ENCODE results near the gene RAP1GAP. TPM values are rescaled to one million over a fixed set of nuclear protein-coding genes. Genes with fewer than 3 reads are reported as not detected.

RAP1GAP gene
- total and polyA plus RNA-seq, 9 of the 15 experiments (the other 6 are each of a cell fraction or from before 2014, with no cell fraction given) = 0.29 to 30.2 (median 19.2) TPM

DNA sequence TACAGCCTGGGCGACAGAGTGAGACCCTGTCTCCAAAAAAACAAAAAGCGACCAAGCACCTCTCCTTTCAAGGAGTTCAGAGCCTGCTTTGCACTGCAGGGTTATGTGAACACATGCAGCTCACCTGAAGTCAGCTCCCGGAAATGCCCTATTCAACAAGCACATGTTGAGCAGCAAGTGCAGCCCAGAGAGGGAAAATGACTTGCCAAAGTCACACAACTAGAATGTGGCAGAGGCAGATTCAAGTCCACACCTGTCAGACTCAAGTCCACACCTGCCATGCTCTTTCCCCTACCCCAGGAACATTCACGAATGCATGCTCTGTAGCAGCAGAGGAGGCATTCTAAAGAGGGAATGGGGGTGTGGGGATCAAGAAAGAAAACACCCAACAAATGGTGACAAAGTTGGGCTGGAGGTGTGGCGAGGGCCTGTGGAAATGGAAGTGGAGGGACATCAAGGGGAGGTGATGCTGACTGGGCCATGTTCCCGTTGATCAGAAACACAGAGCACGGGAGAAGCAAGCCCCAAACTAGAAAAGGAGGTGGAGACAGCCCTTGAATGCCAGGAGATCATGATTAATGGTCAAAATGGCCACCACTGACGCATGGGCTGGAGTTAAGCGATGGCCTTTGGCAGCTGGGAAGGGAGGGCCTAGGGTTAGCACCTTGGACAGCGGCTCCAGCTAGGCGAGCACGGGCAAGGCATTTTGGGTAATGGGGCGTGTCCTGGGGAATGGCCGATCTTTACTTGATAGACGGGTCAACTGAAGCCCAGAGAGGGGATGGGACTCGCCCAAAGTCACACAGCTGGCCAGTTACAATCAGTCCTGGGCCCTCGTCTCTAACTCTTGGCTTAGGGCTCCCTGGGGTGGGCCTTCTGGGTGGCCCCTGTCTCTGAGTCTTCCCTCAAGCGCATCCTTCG, 21.5 kb downstream of the RAP1GAP start (continued):
- TF ChIP-seq SIN3B (IDR thresholded peaks at IDR 0.05; ENCODE audit: low read depth) (0 out of 2 replicates have a peak, but pooled peaks have one; percentile 12), LEF1 (IDR thresholded peaks at IDR 0.05) (peak; percentile 65; the same call in 1 of the 2 replicates)

- peaks cover 16% of the 10 kb centered on the region; the same call in 2 of the 3 replicates for H3K36me3 ChIP-seq (ENCODE audit: control insufficient read depth, insufficient read depth, low read length)
- DNase-seq (ENCODE audit: extremely low read depth in 1 of 4, low spot score in 3 of 4) (no peak), ATAC-seq (no peak), FAIRE-seq (no peak)
- peaks cover 7% of the 10 kb centered on the region for H3K9me1 ChIP-seq (ENCODE audit: control insufficient read depth, insufficient read depth, low read length)
- CTCF ChIA-PET (ENCODE audit: low intra/inter-chr PET ratio) = no interaction called here
- H3K27me3 ChIP-seq (ENCODE audit: control insufficient read depth in 2 of 2, insufficient read depth in 2 of 2, low read length in 2 of 2) = no peaks in the 10 kb centered on the region
- H3K27ac ChIP-seq (ENCODE audit: extremely low read depth, low read depth, low read length) = no peak overlapping the region
- H3K4me3 ChIP-seq = no peak overlapping the region
- peaks cover 7% of the 10 kb centered on the region; the same call in 1 of the 3 replicates for H3K79me2 ChIP-seq (ENCODE audit: control insufficient read depth, insufficient read depth, low read length)
- no peaks in the 10 kb centered on the region for H3K9me3 ChIP-seq (replicated peaks; ENCODE audit: control insufficient read depth, insufficient read depth, low read depth, low read length)
- peaks cover 30% of the 10 kb centered on the region for H4K20me1 ChIP-seq (replicated peaks; ENCODE audit: control insufficient read depth, insufficient read depth, low read length)
- WGBS (ENCODE audit: insufficient coverage, low coverage, missing lambda C conversion rate) = 59% methylated on average over 5 of the region's 5 CpGs
- H3K4me1 ChIP-seq (replicated peaks in 1 of 2; ENCODE audit: control insufficient read depth in 2 of 2, insufficient read depth in 2 of 2, low read length in 2 of 2) = peaks cover 14 to 38% of the 10 kb centered on the region in 2 experiments
- in situ Hi-C loops (cut with MboI) = no loop called here
- no peak overlapping the region; a peak in 1 of 4 replicates for H3K9ac ChIP-seq (ENCODE audit: insufficient read depth in 1 of 2, low read depth in 2 of 2, low read length in 2 of 2)
- POLR2A ChIA-PET = interaction anchor here (0.5 kb wide), 2 partner anchors 13 to 22 kb away, joined by 3 to 4 read pairs; no protein-coding TSS in a partner anchor
- intact Hi-C loops (cut with micrococcal nuclease) = no loop called here
- no peak overlapping the region for H2AFZ ChIP-seq (ENCODE audit: low read depth, low read length)
- H3K4me2 ChIP-seq (ENCODE audit: insufficient read depth, low read length) = no peak overlapping the region
- no TSS peak for BruUV-seq (replicated peaks)
- no peak for TF ChIP-seq PML (IDR thresholded peaks at IDR 0.05; ENCODE audit: low read length)
- TF ChIP-seq, protein P1, sequence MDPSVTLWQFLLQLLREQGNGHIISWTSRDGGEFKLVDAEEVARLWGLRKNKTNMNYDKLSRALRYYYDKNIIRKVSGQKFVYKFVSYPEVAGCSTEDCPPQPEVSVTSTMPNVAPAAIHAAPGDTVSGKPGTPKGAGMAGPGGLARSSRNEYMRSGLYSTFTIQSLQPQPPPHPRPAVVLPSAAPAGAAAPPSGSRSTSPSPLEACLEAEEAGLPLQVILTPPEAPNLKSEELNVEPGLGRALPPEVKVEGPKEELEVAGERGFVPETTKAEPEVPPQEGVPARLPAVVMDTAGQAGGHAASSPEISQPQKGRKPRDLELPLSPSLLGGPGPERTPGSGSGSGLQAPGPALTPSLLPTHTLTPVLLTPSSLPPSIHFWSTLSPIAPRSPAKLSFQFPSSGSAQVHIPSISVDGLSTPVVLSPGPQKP (CRISPR knock-in tag; IDR thresholded peaks at IDR 0.05) = no peak
- TF ChIP-seq ARNT (IDR thresholded peaks at IDR 0.05) = no peak
- TF ChIP-seq U2AF1 (optimal IDR thresholded peaks at IDR 0.05; ENCODE audit: low read depth, low read length) = no peak
- TF ChIP-seq WHSC1 (IDR thresholded peaks at IDR 0.05; ENCODE audit: low read length) = no peak
- TF ChIP-seq, protein P2, sequence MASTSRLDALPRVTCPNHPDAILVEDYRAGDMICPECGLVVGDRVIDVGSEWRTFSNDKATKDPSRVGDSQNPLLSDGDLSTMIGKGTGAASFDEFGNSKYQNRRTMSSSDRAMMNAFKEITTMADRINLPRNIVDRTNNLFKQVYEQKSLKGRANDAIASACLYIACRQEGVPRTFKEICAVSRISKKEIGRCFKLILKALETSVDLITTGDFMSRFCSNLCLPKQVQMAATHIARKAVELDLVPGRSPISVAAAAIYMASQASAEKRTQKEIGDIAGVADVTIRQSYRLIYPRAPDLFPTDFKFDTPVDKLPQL (IDR thresholded peaks at IDR 0.05; ENCODE audit: extremely low read depth, insufficient read length) = no peak
- TF ChIP-seq EP400 (IDR thresholded peaks at IDR 0.05) = no peak
- TF ChIP-seq SPI1 (IDR thresholded peaks at IDR 0.05; ENCODE audit: borderline replicate concordance, low read depth, low read length) = no peak
- TF ChIP-seq FOXJ2 (tag; IDR thresholded peaks at IDR 0.05) = no peak
- TF ChIP-seq MCM5 (IDR thresholded peaks at IDR 0.05; ENCODE audit: low read depth) = no peak
- TF ChIP-seq ARHGAP35 (IDR thresholded peaks at IDR 0.05; ENCODE audit: partially characterized antibody) = no peak
- no peak for TF ChIP-seq NCOR1 (IDR thresholded peaks at IDR 0.05)
- no peak for TF ChIP-seq THRA (IDR thresholded peaks at IDR 0.05)
- TF ChIP-seq, protein P3, sequence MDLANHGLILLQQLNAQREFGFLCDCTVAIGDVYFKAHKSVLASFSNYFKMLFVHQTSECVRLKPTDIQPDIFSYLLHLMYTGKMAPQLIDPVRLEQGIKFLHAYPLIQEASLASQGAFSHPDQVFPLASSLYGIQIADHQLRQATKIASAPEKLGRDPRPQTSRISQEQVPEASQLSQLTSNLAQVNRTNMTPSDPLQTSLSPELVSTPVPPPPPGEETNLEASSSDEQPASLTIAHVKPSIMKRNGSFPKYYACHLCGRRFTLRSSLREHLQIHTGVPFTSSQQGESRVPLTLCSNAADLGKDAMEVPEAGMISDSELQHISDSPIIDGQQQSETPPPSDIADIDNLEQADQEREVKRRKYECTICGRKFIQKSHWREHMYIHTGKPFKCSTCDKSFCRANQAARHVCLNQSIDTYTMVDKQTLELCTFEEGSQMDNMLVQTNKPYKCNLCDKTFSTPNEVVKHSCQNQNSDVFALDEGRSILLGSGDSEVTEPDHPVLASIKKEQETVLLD (IDR thresholded peaks at IDR 0.05) = no peak
- TF ChIP-seq NR4A1 (CRISPR knock-in tag; IDR thresholded peaks at IDR 0.05) = no peak
- TF ChIP-seq NR4A1 (tag; IDR thresholded peaks at IDR 0.05) = no peak
These were observed 23.6 kb downstream of the RAP1GAP start for GRCh38 chr1:21645550-21645949.

Data from K562 (cell line).